Bone marrow (tissue), 2 donors: Measurements from ENCODE around the gene SCGB1D4.

ENCODE experiments used
- DNase-seq, 2 donors: peaks; one replicate each; lab custom pipeline; 2025; lab: John Stamatoyannopoulos, UW

The SCGB1D4 gene

DNA sequence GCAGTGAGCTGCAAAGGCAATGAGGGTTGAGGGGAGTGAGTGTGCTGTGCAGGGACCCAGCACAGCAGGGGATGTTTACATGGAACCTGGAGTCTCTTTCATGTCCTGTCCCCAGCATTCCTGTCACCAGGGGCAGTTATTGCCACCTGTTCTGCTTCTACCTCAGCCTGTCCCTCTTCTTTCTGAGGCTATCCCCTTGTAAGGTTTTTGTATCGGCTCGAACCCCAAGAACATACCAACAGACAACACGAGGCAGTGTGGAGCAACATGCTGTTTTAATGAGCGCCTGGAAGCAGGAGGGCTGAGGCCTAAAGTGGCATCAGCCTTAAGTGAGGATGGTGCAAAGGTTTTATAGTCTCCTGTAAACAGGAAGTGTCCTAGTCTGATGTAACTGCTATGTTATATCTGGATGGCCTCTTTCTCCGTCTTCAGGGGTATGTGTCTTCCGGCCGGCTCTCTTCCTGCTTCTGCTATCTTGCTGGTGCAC is 25.0 kb downstream of the SCGB1D4 start:
- no peak for DNase-seq

DNA sequence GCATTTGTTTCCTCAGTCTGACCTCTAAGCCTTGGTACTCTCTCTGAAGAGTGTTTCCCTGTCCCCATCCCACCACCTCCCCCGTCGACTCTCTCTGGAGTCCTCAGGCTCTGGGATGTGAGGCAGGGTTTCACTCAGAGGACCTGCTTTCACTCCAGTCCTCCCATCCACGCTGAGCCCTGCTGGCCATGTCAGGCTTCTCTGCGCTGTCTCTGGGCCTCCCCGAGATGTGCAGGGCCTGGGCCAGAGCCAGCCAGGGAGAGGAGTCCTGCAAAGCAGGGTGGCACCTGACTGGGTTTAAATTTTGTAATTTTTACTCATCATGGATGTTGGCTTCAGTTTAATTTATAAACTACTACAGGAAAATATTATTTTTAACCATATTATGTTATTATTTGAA is 25.6 kb downstream of the SCGB1D4 start:
- DNase-seq: no peak

DNA sequence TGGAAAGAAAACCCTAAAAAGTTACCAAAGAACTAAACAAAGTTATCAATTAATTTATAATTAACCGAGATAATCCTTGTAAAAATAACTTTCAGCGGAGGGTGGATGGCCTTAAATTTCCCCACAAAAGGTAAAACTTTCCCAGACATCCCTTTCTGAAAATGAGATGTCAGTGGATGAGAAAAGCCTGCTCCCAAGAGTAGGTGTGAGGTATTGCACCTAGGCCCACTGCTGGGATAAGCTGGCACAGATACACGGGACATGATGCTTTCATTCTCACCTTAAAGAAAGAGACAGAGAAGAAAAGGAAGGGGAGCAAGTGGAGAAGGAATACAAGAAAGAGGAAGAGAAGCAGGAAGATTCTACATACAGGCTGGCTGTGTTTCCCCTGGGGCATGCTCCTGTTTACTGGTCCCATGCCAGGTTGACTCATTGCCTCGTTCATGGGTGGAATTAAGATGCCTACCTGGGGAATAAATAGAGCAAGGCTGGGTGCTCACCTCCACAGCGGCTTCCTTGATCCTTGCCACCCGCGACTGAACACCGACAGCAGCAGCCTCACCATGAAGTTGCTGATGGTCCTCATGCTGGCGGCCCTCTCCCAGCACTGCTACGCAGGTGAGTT is 29.1 kb downstream of the SCGB1D4 start, which contains the start of gene SCGB2A2:
Gene SCGB2A2 (plus strand): TSS at position 505 of the 625 bp plus-strand sequence. CDS start 59 bp downstream, at position 564.
- no peak for DNase-seq

DNA sequence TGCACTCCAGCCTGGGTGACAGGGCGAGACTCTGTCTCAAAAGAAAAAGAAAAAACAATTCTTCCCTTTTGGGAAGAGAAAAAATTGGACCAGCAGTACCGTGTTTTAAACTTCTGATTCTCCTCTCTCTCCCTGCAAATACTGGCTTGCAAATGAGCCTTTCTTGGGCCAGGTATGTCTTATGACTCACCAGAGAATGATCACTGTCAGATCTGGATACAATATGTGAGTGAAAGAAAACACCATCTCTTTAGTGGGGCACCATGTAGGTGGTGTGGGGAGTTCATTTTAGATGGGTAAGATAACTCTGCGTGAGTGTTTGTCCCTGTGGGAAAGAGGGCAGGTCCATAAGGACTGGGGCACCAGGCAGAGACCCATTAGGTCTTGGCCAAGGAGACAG is 31.3 kb downstream of the SCGB1D4 start:
- DNase-seq: no peak

DNA sequence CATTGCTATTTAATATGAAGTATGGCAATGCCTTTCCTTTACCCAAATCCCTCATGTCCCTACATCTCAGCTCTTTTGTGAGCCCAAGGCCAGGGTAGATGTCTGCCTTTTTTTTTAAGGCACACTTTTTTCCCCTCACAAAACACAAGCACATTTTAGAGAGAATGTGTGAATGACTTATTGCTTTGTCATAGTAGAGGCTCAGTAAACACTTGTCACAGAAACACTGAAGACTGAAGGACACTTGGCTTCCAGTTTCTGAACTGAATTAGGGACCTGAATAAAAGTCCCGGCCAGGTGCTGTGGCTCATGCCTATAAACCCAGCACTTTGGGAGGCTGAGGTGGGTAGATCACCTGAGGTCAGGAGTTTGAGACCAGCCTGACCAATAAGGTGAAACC is 31.8 kb downstream of the SCGB1D4 start:
- no peak for DNase-seq

DNA sequence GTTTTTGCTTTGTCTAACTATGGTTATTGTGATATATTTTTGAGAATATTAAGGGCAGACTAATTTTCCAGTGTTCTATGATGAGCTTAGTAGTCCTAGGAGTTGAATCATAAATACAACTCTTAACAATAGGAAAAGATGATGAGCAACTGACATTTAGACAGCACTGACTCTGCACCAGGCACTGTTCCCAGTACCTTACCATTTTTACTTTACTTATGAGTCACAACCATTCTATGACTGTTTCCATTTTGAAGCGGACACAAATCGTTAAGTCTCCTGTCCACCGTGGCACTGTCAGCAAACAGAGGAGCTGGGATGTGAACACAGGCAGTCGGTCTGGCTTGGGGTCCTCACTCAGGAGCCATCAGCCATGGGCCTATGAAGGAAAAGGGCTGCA is 32.3 kb downstream of the SCGB1D4 start:
- no peak for DNase-seq

DNA sequence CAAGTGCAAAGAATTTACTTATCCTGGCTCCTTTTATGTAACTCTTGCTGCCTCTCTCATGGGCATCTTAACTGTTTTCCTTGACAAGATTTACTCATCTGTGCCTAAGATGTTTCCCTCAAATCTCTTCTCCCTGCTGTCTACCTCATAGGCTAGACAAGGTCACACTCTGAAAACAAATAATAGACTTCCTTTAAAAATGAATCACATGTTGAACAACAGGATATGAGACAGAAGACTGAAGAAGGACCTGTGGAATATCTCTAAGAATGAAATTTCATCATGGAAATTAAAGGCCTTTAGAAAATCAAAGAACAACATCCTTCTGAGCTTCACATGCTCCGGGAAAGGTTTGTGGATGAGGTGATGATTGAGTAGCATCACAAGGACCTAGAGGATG is 34.9 kb downstream of the SCGB1D4 start:
- DNase-seq: no peak

DNA sequence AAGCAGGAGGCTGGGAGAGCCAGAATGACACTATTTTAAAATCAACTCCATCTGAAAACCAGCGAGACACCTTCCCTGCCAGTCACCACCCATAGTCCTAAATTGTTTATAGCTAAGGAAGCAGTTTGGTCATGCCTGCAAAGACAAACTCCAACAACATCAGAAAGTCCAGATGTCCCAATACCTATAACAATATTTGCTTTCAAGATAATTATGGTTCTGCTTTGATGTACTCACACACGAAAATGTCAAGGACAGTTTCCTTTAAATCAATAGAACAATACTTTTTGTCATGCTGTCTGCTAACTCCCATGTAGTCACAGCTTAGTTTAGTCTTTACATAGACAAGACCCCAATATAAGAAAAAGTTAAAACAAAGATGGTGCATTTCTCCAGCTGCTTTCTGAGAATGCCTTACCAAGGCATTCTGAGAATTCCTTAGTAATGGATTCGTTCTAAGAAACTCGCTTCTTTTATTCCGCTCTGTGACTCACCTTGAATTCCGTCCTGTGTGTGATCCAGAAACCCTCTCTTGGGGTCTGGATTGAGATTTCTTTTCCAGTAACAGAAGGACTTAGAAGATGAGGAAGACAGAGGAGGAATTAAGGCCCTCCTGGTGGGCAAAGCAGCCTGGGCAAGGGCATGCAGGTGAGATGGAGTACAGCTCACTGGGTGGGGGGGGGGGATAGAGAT is 38.5 kb downstream of the SCGB1D4 start:
- no peak for DNase-seq

DNA sequence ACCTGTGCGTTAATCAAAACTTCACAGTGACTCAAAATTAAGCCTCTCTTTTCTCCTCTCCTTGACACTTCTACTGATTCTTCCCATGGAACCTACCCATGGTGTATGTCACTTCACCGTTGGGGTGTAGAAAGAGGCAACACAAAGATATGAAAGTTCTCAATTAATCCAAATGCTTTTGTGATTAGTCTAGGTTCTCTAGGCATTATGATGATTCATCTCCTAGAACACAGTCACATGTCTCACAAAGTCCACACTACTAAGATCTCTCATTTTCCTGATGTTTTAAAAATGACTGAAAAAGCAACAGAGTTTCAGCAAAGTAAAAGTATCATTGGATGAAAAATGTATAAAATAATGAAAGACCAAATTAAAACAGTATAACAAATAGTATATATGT is 42.6 kb downstream of the SCGB1D4 start:
- DNase-seq: no peak

DNA sequence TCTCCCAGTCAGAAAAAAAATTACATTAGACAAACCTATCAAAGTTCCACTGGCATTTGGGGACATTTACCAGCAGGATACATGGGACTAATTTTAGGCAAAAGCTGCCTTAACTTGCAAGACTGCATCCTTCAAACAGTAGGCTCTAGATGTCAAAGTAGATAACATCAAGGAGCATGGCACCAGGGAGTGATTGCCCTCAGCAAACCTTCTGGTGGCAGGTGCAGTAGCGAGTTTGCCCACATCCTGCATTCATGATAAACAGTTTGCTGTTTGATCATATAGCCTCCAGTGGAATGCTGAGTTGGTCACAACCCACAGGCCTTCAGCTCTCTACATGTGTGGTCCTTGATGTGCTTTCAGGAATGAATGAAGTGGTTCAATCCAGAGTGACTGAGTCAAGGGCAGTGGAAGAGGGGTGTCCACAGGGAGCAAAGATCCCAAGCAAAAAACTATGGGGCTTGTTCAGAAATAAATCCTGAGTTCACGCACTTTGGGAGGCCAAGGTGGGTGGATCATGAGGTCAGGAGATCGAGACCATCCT is 44.8 kb downstream of the SCGB1D4 start:
- DNase-seq: no peak

DNA sequence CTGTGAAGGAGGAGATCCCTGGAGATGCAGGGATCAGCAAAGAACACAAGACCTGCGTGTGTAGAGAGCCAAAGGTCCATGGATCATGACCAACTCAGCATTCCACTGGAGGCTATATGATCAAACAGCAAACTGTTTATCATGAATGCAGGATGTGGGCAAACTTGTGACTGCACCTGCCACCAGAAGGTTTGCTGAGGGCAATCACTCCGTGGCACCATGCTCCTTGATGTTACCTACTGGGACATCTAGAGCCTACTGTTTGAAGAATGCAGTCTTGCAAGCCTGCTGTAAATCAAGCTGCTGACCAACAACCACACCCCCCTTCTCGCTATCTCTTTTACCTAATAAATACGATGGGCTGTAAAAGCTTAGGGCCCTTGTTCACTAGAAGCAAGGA is 47.2 kb downstream of the SCGB1D4 start:
- no peak for DNase-seq
